Measurements from ENCODE around the gene SLA2. TPM values are rescaled to one million over a fixed set of nuclear protein-coding genes. Genes with fewer than 3 reads are reported as not detected.

SLA2 gene
- total and polyA plus RNA-seq, 2 of the 8 experiments (the other 6 are each of a cell fraction or from before 2014, with no cell fraction given), result 0.18 TPM; not detected in 1

GRCh38 chr20:36656733-36657132 is 10.7 kb upstream of the SLA2 start:
- Histone ChIP-seq H2BK12ac (ENCODE audit: low read depth, low read length) (no peak overlapping the region), H3K79me2 (ENCODE audit: control insufficient read depth in 1 of 2, insufficient read depth in 2 of 2, low read length in 2 of 2) (no peaks in the 10 kb centered on the region), H2AFZ (ENCODE audit: low read length) (no peak overlapping the region), H3K56ac (replicated peaks; ENCODE audit: insufficient read length, low read depth, low read length) (no peak overlapping the region), H4K5ac (ENCODE audit: insufficient read length, low read depth, low read length) (no peak overlapping the region), H4K8ac (ENCODE audit: extremely low read depth, insufficient read depth, low read length) (no peak overlapping the region), H3K79me1 (ENCODE audit: low read depth, low read length) (no peaks in the 10 kb centered on the region), H2BK5ac (ENCODE audit: low read depth, low read length) (no peak overlapping the region), H3K4ac (replicated peaks; ENCODE audit: insufficient read length, low read depth, low read length) (no peak overlapping the region), H3K27me3 (replicated peaks in 1 of 4; ENCODE audit: control insufficient read depth in 3 of 4, extremely low read depth in 1 of 4, insufficient read depth in 3 of 4, low read length in 3 of 4) (no peaks in the 10 kb centered on the region), H2BK20ac (ENCODE audit: low read length) (no peak overlapping the region), H2BK15ac (ENCODE audit: low read length) (no peak overlapping the region), H3K36me3 (ENCODE audit: control insufficient read depth in 2 of 4, insufficient read depth in 4 of 4, low read length in 3 of 4) (peaks cover 0 to 3% (median 1%) of the 10 kb centered on the region in 4 experiments; a peak in 3 of 8 replicates), H3K9me3 (ENCODE audit: insufficient read depth in 2 of 2, low read depth in 1 of 2, low read length in 1 of 2) (no peaks in the 10 kb centered on the region), H3K14ac (ENCODE audit: insufficient read length) (no peak overlapping the region), H2AK5ac (ENCODE audit: low read depth, low read length) (no peak overlapping the region), H4K20me1 (replicated peaks in 1 of 2; ENCODE audit: control insufficient read depth in 1 of 2, insufficient read depth in 2 of 2, low read length in 2 of 2) (no peaks in the 10 kb centered on the region), H4K91ac (replicated peaks; ENCODE audit: insufficient read length, low read length) (no peak overlapping the region), H2BK120ac (replicated peaks; ENCODE audit: low read depth, low read length) (no peak overlapping the region), H3K27ac (ENCODE audit: low read depth, low read length) (no peak overlapping the region), H3K9ac (replicated peaks in 1 of 4; ENCODE audit: extremely low read depth in 1 of 4, low read depth in 3 of 4, low read length in 3 of 4) (no peak overlapping the region), H3K23ac (ENCODE audit: insufficient read length) (no peak overlapping the region), H3K23me2 (ENCODE audit: low read depth, low read length) (no peaks in the 10 kb centered on the region), H3K18ac (ENCODE audit: extremely low read depth, low read length) (no peak overlapping the region), H3K4me2 (ENCODE audit: insufficient read depth in 1 of 2, low read depth in 2 of 2, low read length in 2 of 2) (no peak overlapping the region), H3K4me1 (replicated peaks in 1 of 4; ENCODE audit: control insufficient read depth in 3 of 4, insufficient read depth in 4 of 4, low read length in 3 of 4) (no peaks in the 10 kb centered on the region), H3K4me3 (ENCODE audit: extremely low read depth in 1 of 4, insufficient read depth in 2 of 4, low read depth in 3 of 4, low read length in 4 of 4) (no peak overlapping the region)
- FAIRE-seq (no peak), DNase-seq (ENCODE audit: low read depth in 1 of 2, low spot score in 2 of 2) (no peak)
- 87% methylated on average over 4 of the region's 4 CpGs; no CpG with 5 or more reads in 1 of the 2 experiments for WGBS, 2 experiments (ENCODE audit: extremely low coverage in 1 of 2, insufficient coverage in 1 of 2, insufficient read length in 1 of 2, insufficient replicate concordance in 2 of 2, low coverage in 1 of 2, low lambda C conversion rate in 2 of 2, missing lambda C conversion rate in 1 of 2)
- ChIA-PET CTCF (ENCODE audit: partially characterized antibody) (interaction anchor here (0.5 to 1.8 kb wide), 6 partner anchors 21 to 186 kb away, joined by 3 to 5 read pairs (median 3); partner anchors contain the start of gene DSN1), POLR2A (ENCODE audit: partially characterized antibody) (interaction anchor here (1.1 kb wide), 1 partner anchor 21 kb away, joined by 6 read pairs; no protein-coding TSS in a partner anchor)
- TF ChIP-seq SIRT6 (IDR thresholded peaks at IDR 0.05; ENCODE audit: low read length) (no peak), GTF2F1 (IDR thresholded peaks at IDR 0.05; ENCODE audit: borderline replicate concordance, low read depth, low read length) (no peak), TBP (IDR thresholded peaks at IDR 0.05; ENCODE audit: low read depth, low read length) (no peak), KDM4A (IDR thresholded peaks at IDR 0.05; ENCODE audit: low read depth, low read length, severe bottlenecking) (no peak), CHD2 (IDR thresholded peaks at IDR 0.05; ENCODE audit: low read length) (no peak), ATF2 (IDR thresholded peaks at IDR 0.05; ENCODE audit: low read length) (no peak)
